Hematopoietic multipotent progenitor cell treated with erythropoietin and hydrocortisone succinate and interleukin-3 and kit ligand, for 4 days (in vitro differentiated cells): ENCODE results near the gene SEC24A.
"Not testable (repeated sequence)": the region's sequence is repeated elsewhere in the genome, so short reads cannot be mapped to it uniquely, and the experiment has no call there.

Experiments
- DNase-seq: peaks from one replicate; pipeline ENCODE4 v3.0.0-alpha.2; 2015

The SEC24A gene

GRCh38 chr5:134648425-134649162, at the start of gene SEC24A:
Gene SEC24A (plus strand): TSS chr5:134648785. CDS start chr5:134649077, 292 bp downstream.
- peak; percentile 95 for DNase-seq

- not testable (repeated sequence) for DNase-seq
Measured at GRCh38 chr5:134599820-134600219, 48.8 kb upstream of the SEC24A start.

GRCh38 chr5:134600600-134600999, 48.0 kb upstream of the SEC24A start:
- no peak for DNase-seq

- DNase-seq, result no peak
Measured at GRCh38 chr5:134603059-134603458, 45.5 kb upstream of the SEC24A start.

GRCh38 chr5:134604908-134605307, 43.7 kb upstream of the SEC24A start:
- no peak for DNase-seq

- DNase-seq, result no peak
Measured at GRCh38 chr5:134606726-134607125, 41.9 kb upstream of the SEC24A start.

GRCh38 chr5:134608555-134608954, 40.0 kb upstream of the SEC24A start:
- no peak for DNase-seq

GRCh38 chr5:134609232-134609851, 39.2 kb upstream of the SEC24A start:
- DNase-seq, result no peak

GRCh38 chr5:134610725-134611124, 37.9 kb upstream of the SEC24A start:
- DNase-seq, result no peak

GRCh38 chr5:134611515-134611914, 37.1 kb upstream of the SEC24A start:
- no peak for DNase-seq

- no peak for DNase-seq
Measured at GRCh38 chr5:134614450-134615085, 34.0 kb upstream of the SEC24A start.

GRCh38 chr5:134620634-134621033, 28.0 kb upstream of the SEC24A start:
- DNase-seq, result no peak

GRCh38 chr5:134625559-134625958, 23.0 kb upstream of the SEC24A start:
- no peak for DNase-seq

- DNase-seq, result peak; percentile 29
Measured at GRCh38 chr5:134626369-134627014, 22.1 kb upstream of the SEC24A start.

GRCh38 chr5:134634227-134634626, 14.4 kb upstream of the SEC24A start:
- no peak for DNase-seq

GRCh38 chr5:134635366-134635765, 13.2 kb upstream of the SEC24A start:
- DNase-seq, result not testable (repeated sequence)

- DNase-seq, result no peak
Measured at GRCh38 chr5:134637116-134637721, 11.4 kb upstream of the SEC24A start.

- no peak for DNase-seq
Measured at GRCh38 chr5:134638760-134639201, 9.8 kb upstream of the SEC24A start.

GRCh38 chr5:134642931-134643530, 5.6 kb upstream of the SEC24A start:
- no peak for DNase-seq

GRCh38 chr5:134647750-134648424, 698 bp upstream of the SEC24A start:
- DNase-seq, result peak; percentile 71

GRCh38 chr5:134649163-134649835, 714 bp downstream of the SEC24A start:
- DNase-seq, result peak; percentile 8
